HEK293T (cell line): Measurements from ENCODE around the gene TYMP.

Experiments used
- ARNT ChIP-seq: fragments of 450-650 bp; IDR thresholded peaks from 2 replicates; pipeline ENCODE4 v1.6.1; 2017; ENCODE audit warnings: mild to moderate bottlenecking
- BHLHE40 ChIP-seq: fragments of 450-650 bp; IDR thresholded peaks from 2 replicates; pipeline ENCODE4 v1.6.1; 2016; ENCODE audit warnings: mild to moderate bottlenecking, moderate library complexity, borderline replicate concordance
- FOXA1 ChIP-seq: fragments of 450-650 bp; IDR thresholded peaks from 2 replicates; pipeline ENCODE4 v1.6.1; 2016; ENCODE audit warnings: mild to moderate bottlenecking
- FOXK2 ChIP-seq: fragments of 450-650 bp; IDR thresholded peaks from 2 replicates; pipeline ENCODE4 v1.6.1; 2016; ENCODE audit warnings: mild to moderate bottlenecking
- FOXM1 ChIP-seq: fragments of 450-650 bp; IDR thresholded peaks from 2 replicates; pipeline ENCODE4 v1.6.1; 2017; ENCODE audit warnings: mild to moderate bottlenecking, borderline replicate concordance
- HDGF ChIP-seq: fragments of 450-650 bp; IDR thresholded peaks from 2 replicates; pipeline ENCODE4 v1.6.1; 2017; ENCODE audit warnings: antibody characterized with exemption, borderline replicate concordance
- L3MBTL2 ChIP-seq: fragments of 450-650 bp; conservative IDR thresholded peaks from 2 replicates; pipeline ENCODE4 v1.6.1; 2016; ENCODE audit warnings: mild to moderate bottlenecking
- LEF1 ChIP-seq: fragments of 450-650 bp; IDR thresholded peaks from 2 replicates; pipeline ENCODE4 v1.6.1; 2017; ENCODE audit warnings: mild to moderate bottlenecking, borderline replicate concordance
- NFRKB ChIP-seq: fragments of 450-650 bp; IDR thresholded peaks from 2 replicates; pipeline ENCODE4 v1.6.1; 2016; ENCODE audit warnings: mild to moderate bottlenecking, moderate library complexity
- SP1 ChIP-seq: fragments of 450-650 bp; IDR thresholded peaks from 2 replicates; pipeline ENCODE4 v1.6.1; 2017
- SUZ12 ChIP-seq: fragments of 450-650 bp; IDR thresholded peaks from 2 replicates; pipeline ENCODE4 v1.6.1; 2016; ENCODE audit warnings: mild to moderate bottlenecking
- TARDBP ChIP-seq: fragments of 450-650 bp; IDR thresholded peaks from 2 replicates; pipeline ENCODE4 v1.6.1; 2016
- ZNF384 ChIP-seq: fragments of 450-650 bp; IDR thresholded peaks from 2 replicates; pipeline ENCODE4 v1.6.1; 2016
- TF ChIP-seq, protein P1 (sequence below): fragments of 450-650 bp; IDR thresholded peaks from 2 replicates; pipeline ENCODE4 v1.6.1; 2016

DNA sequence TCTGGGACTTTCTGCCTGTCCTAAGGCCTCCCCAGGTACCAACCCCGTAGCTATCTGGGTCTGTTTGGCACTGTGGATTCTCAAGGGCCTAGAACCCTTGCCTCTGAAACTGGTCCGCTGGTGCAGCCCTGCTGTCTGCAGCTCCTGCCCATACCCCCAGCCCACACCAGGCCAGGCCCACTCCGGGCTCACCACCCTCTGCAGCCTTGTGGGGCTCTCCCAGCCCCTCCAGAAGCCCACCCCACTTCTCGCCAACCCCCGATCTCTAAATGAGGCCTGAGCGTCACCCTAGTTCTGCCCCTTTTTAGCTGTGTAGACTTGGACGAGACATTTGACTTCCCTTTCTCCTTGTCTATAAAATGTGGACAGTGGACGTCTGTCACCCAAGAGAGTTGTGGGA is 20.6 kb upstream of the TYMP start:
- TF ChIP-seq FOXM1 (no peak), FOXK2 (no peak), NFRKB (no peak), SP1 (no peak), ZNF384 (no peak), ARNT (no peak), FOXA1 (no peak), LEF1 (no peak), HDGF (no peak), TARDBP (no peak), BHLHE40 (no peak), SUZ12 (no peak), L3MBTL2 (no peak)
- TF ChIP-seq, protein P1, sequence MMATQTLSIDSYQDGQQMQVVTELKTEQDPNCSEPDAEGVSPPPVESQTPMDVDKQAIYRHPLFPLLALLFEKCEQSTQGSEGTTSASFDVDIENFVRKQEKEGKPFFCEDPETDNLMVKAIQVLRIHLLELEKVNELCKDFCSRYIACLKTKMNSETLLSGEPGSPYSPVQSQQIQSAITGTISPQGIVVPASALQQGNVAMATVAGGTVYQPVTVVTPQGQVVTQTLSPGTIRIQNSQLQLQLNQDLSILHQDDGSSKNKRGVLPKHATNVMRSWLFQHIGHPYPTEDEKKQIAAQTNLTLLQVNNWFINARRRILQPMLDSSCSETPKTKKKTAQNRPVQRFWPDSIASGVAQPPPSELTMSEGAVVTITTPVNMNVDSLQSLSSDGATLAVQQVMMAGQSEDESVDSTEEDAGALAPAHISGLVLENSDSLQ, result no peak
